Gastrocnemius medialis (tissue), 4 donors: Measurements from ENCODE around the gene PACSIN2. TPM values are rescaled to one million over a fixed set of nuclear protein-coding genes. Genes with fewer than 3 reads are reported as not detected.

Source experiments
- ATAC-seq, 2 donors: fragments of 150-250 bp; one replicate each; pipeline ENCODE4 v1.9.1; 2016
- DNase-seq, 2 donors: peaks; one replicate each; pipeline ENCODE4 v3.0.0-alpha.2; 2019
- H3K27ac ChIP-seq, 4 donors: fragments of 200-600 bp; sonication (generic); 1 replicate in 1 of 4; 2 replicates in 3 of 4; pipeline ENCODE4 v1.5.1; 2016 to 2018; ENCODE audit warnings: mild to moderate bottlenecking in 2 of 4, moderate library complexity in 1 of 4
- H3K27me3 ChIP-seq, 3 donors: fragments of 200-600 bp; sonication (generic) in 2 of 3; 1 replicate in 1 of 3; 2 replicates in 2 of 3; pipeline versions ENCODE4 v1.5.1 to v1.6.0; 2016 to 2019; ENCODE audit warnings: mild to moderate bottlenecking in 1 of 3, moderate library complexity in 1 of 3
- H3K36me3 ChIP-seq, 2 donors: fragments of 200-600 bp; sonication (generic) in 1 of 2; one replicate each; pipeline ENCODE4 v1.5.1; 2017 to 2018
- H3K4me1 ChIP-seq, 2 donors: fragments of 200-600 bp; sonication (generic) in 1 of 2; one replicate each; pipeline ENCODE4 v1.5.1; 2016 to 2017; ENCODE audit warnings: mild to moderate bottlenecking in 2 of 2
- H3K4me3 ChIP-seq, 4 donors: fragments of 200-600 bp; sonication (generic) in 3 of 4; 1 replicate in 1 of 4; 2 replicates in 3 of 4; pipeline ENCODE4 v1.5.1; 2016 to 2019; ENCODE audit warnings: mild to moderate bottlenecking in 2 of 4
- H3K9me3 ChIP-seq, 3 donors: fragments of 200-600 bp; sonication (generic) in 2 of 3; 1 replicate in 1 of 3; 2 replicates in 2 of 3; pipeline ENCODE4 v1.5.1; 2016 to 2019
- POLR2A ChIP-seq, 2 donors: fragments of 450-650 bp; IDR thresholded peaks; one replicate each; pipeline ENCODE4 v1.6.1; 2017; ENCODE audit warnings: antibody characterized with exemption in 2 of 2, mild to moderate bottlenecking in 2 of 2, moderate library complexity in 2 of 2
- in situ Hi-C, 4 donors: fragments of 200-750 bp; cut with MboI; loops; one replicate each; pipeline versions ENCODE4 v1.15.0 to v1.8.0; 2017; ENCODE audit warnings: low sequenced_read_pairs in 4 of 4
- intact Hi-C: fragments of 100-400 bp; cut with DNase I; formaldehyde crosslinking; loops from one replicate; pipeline ENCODE4 v1.15.1; 2023; ENCODE audit warnings: low total_unique reads
- total RNA-seq, 4 donors: library from RNA; depleted of rRNA; stranded (reverse); fragments of >200 nt; gene quantifications; one replicate each; pipeline versions ENCODE4 v1.1.0 to v1.2.3, GENCODE V29; 2016
- TF ChIP-seq, protein P1 (sequence below), 5 experiments: fragments of 450-650 bp in 3 of 5; fragments of 200-600 bp in 2 of 5; sonication (generic) in 2 of 5; IDR thresholded peaks in 4 of 5; conservative IDR thresholded peaks in 1 of 5; 1 replicate in 4 of 5; 2 replicates in 1 of 5; pipeline ENCODE4 v1.5.1; 2016 to 2019; ENCODE audit warnings: antibody characterized with exemption in 5 of 5, mild to moderate bottlenecking in 3 of 5, moderate library complexity in 3 of 5

Gene PACSIN2
- total RNA-seq, 4 donors from 2014 or later: 37.3 to 45.9 (median 39.8) TPM

GRCh38 chr22:43039800-43040199 lies 24.9 kb upstream of the PACSIN2 start:
- in situ Hi-C loops: loop anchor here in 2 of 4 donors (10.0 to 25.0 kb wide), 2 partner anchors 175 to 177 kb away; partner anchors contain the start of gene ARFGAP3 (in 1 of the 2)
- DNase-seq (no peak), ATAC-seq (no peak)
- no peaks in the 10 kb centered on the region for H3K4me1 ChIP-seq
- no peak overlapping the region for H3K4me3 ChIP-seq
- H3K27ac ChIP-seq: no peak overlapping the region
- H3K27me3 ChIP-seq: no peaks in the 10 kb centered on the region
- H3K36me3 ChIP-seq: no peaks in the 10 kb centered on the region
- intact Hi-C loops: no loop called here
- no peak for TF ChIP-seq POLR2A (IDR thresholded peaks at IDR 0.05)
- TF ChIP-seq, protein P1, sequence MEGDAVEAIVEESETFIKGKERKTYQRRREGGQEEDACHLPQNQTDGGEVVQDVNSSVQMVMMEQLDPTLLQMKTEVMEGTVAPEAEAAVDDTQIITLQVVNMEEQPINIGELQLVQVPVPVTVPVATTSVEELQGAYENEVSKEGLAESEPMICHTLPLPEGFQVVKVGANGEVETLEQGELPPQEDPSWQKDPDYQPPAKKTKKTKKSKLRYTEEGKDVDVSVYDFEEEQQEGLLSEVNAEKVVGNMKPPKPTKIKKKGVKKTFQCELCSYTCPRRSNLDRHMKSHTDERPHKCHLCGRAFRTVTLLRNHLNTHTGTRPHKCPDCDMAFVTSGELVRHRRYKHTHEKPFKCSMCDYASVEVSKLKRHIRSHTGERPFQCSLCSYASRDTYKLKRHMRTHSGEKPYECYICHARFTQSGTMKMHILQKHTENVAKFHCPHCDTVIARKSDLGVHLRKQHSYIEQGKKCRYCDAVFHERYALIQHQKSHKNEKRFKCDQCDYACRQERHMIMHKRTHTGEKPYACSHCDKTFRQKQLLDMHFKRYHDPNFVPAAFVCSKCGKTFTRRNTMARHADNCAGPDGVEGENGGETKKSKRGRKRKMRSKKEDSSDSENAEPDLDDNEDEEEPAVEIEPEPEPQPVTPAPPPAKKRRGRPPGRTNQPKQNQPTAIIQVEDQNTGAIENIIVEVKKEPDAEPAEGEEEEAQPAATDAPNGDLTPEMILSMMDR (IDR thresholded peaks at IDR 0.05 in 4 of 5, conservative IDR thresholded peaks at IDR 0.05 in 1 of 5): no peak
- no peaks in the 10 kb centered on the region for H3K9me3 ChIP-seq

GRCh38 chr22:43038325-43038724 lies 23.4 kb upstream of the PACSIN2 start:
- H3K27ac ChIP-seq: no peak overlapping the region
- intact Hi-C loops (no loop called here), in situ Hi-C loops (loop anchor here in 2 of 4 donors (10.0 to 25.0 kb wide), 2 partner anchors 174 to 176 kb away; partner anchors contain the start of gene ARFGAP3 (in 1 of the 2))
- H3K4me3 ChIP-seq: no peak overlapping the region
- no peak for ATAC-seq
- no peaks in the 10 kb centered on the region for H3K27me3 ChIP-seq
- H3K9me3 ChIP-seq: no peaks in the 10 kb centered on the region
- TF ChIP-seq, protein P1 (IDR thresholded peaks at IDR 0.05 in 4 of 5, conservative IDR thresholded peaks at IDR 0.05 in 1 of 5): no peak
- TF ChIP-seq POLR2A (IDR thresholded peaks at IDR 0.05): no peak
- H3K4me1 ChIP-seq: no peaks in the 10 kb centered on the region
- no peaks in the 10 kb centered on the region for H3K36me3 ChIP-seq
- no peak for DNase-seq

DNA sequence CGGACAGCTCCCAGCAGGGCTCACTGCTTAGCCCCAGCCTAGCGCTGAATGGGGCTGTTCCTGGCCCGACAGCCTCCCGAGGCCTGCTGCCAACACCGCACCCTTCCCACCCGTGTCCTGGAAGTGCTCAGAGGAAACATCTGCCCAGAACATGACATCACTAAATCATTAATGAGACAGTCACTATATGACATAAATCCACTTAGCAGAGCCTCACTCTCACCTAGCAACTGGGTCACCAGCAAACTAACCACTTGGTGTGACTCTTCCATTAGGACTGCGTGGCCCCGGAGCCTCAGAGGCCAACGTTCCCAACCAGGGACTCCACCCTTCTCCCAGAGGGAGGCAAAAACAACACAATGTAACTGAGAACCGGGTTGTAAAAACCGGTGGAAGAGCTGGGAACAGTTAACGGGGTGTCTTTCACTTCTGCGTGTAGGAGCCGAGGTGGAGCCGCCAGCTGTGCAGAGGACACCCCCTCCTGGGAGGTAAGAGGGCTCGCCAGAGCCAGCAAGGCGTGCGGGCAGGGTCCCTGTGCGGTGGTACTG lies 21.4 kb upstream of the PACSIN2 start:
- Histone ChIP-seq H3K27ac (peak overlapping the region in 3 of 4 donors; percentile 7 to 51 (median 51)), H3K9me3 (no peaks in the 10 kb centered on the region), H3K4me3 (no peak overlapping the region), H3K27me3 (no peaks in the 10 kb centered on the region), H3K36me3 (no peaks in the 10 kb centered on the region), H3K4me1 (no peaks in the 10 kb centered on the region)
- no peak for TF ChIP-seq POLR2A (IDR thresholded peaks at IDR 0.05)
- TF ChIP-seq, protein P1 (IDR thresholded peaks at IDR 0.05 in 4 of 5, conservative IDR thresholded peaks at IDR 0.05 in 1 of 5): no peak
- DNase-seq: peak in 1 of 2 donors; percentile 28
- in situ Hi-C loops: loop anchor here in 2 of 4 donors (10.0 to 25.0 kb wide), 2 partner anchors 172 to 174 kb away; partner anchors contain the start of gene ARFGAP3 (in 1 of the 2)
- peak; percentile 64 to 74 for ATAC-seq
- intact Hi-C loops: no loop called here

DNA sequence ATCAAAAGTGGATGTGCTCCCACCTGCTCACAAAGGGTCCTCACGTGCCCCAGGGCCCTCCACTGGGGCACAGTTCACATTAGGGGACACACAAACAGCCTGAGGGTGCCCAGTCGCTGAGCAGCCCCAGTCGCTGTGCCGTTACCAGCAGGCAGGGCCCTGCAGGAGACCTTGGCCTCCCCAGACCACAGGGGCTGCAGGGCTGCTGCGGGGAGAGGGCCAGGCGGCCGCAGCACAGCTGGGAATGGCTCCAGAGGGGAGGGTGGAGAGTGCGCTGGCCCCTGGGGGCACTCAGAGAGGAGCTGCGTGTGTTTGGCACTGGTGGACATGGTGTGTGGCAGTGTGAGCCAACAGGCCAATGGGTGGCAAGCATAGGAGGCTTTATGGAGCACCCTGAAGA lies 20.3 kb upstream of the PACSIN2 start:
- intact Hi-C loops (loop anchor here (2.0 kb wide), 1 partner anchor 166 kb away; no protein-coding TSS in a partner anchor), in situ Hi-C loops (loop anchor here in 2 of 4 donors (10.0 to 25.0 kb wide), 2 partner anchors 170 to 173 kb away; partner anchors contain the start of gene ARFGAP3 (in 1 of the 2))
- Histone ChIP-seq H3K9me3 (no peaks in the 10 kb centered on the region), H3K4me1 (no peaks in the 10 kb centered on the region), H3K27me3 (no peaks in the 10 kb centered on the region), H3K27ac (no peak overlapping the region), H3K4me3 (no peak overlapping the region), H3K36me3 (no peaks in the 10 kb centered on the region)
- no peak for DNase-seq
- TF ChIP-seq POLR2A (IDR thresholded peaks at IDR 0.05): no peak
- TF ChIP-seq, protein P1 (IDR thresholded peaks at IDR 0.05 in 4 of 5, conservative IDR thresholded peaks at IDR 0.05 in 1 of 5): no peak
- no peak for ATAC-seq
